ENCODE results near the gene KIRREL3. TPM values are rescaled to one million over a fixed set of nuclear protein-coding genes. Genes with fewer than 3 reads are reported as not detected.

KIRREL3 gene
- total and polyA plus RNA-seq, 9 of the 15 experiments (the other 6 are each of a cell fraction or from before 2014, with no cell fraction given) = 0.04 to 0.10 TPM; not detected in 7

DNA sequence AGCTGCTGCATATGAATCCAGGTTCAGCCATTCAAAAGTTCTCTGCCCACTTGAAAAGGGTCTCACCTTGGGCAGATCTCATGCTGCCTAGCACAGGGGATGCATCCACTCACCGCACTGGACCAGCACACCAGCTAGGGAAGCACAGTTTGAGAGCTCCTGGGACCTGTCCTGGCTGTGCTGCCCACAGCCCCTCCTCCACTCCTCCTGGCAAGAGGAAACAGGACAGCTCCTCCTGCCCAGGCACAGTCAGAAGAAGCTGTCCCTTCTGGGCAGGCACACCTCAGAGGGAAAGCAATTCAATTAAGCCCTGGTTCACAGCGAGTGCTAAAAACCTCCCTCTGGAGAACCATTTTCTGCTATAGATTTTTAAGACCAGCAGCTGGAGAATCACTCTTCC lies 498.4 kb downstream of the KIRREL3 start:
- CTCF ChIA-PET (ENCODE audit: low intra/inter-chr PET ratio) = no interaction called here
- H3K79me2 ChIP-seq (ENCODE audit: control insufficient read depth, insufficient read depth, low read length) = no peaks in the 10 kb centered on the region
- no peak overlapping the region for H2AFZ ChIP-seq (ENCODE audit: low read depth, low read length)
- peaks cover 9 to 43% of the 10 kb centered on the region in 2 experiments; a peak in 4 of 5 replicates for H3K27me3 ChIP-seq (ENCODE audit: control insufficient read depth in 2 of 2, insufficient read depth in 2 of 2, low read length in 2 of 2)
- H3K4me3 ChIP-seq = no peak overlapping the region
- BruUV-seq (replicated peaks) = no TSS peak
- DNase-seq (ENCODE audit: extremely low read depth in 1 of 4, low spot score in 3 of 4) (no peak), FAIRE-seq (no peak), ATAC-seq (no peak)
- no peaks in the 10 kb centered on the region for H3K9me1 ChIP-seq (ENCODE audit: control insufficient read depth, insufficient read depth, low read length)
- H3K27ac ChIP-seq (ENCODE audit: extremely low read depth, low read depth, low read length) = no peak overlapping the region
- WGBS (ENCODE audit: insufficient coverage, low coverage, missing lambda C conversion rate) = 0% methylated on average over 2 of the region's 2 CpGs
- H3K4me2 ChIP-seq (ENCODE audit: insufficient read depth, low read length) = no peak overlapping the region
- POLR2A ChIA-PET = interaction anchor here (1.3 kb wide), 1 partner anchor 22 kb away, joined by 3 read pairs; no protein-coding TSS in a partner anchor
- H3K4me1 ChIP-seq (replicated peaks in 1 of 2; ENCODE audit: control insufficient read depth in 2 of 2, insufficient read depth in 2 of 2, low read length in 2 of 2) = no peaks in the 10 kb centered on the region
- no peaks in the 10 kb centered on the region for H4K20me1 ChIP-seq (replicated peaks; ENCODE audit: control insufficient read depth, insufficient read depth, low read length)
- in situ Hi-C loops (cut with MboI) (no loop called here), intact Hi-C loops (cut with micrococcal nuclease) (no loop called here)
- TF ChIP-seq ZNF551 (CRISPR knock-in tag; IDR thresholded peaks at IDR 0.05) (no peak), HOXB6 (CRISPR knock-in tag; IDR thresholded peaks at IDR 0.05; ENCODE audit: borderline replicate concordance) (no peak), ZBTB17 (CRISPR knock-in tag; IDR thresholded peaks at IDR 0.05) (no peak), ETV1 (tag; conservative IDR thresholded peaks at IDR 0.05; ENCODE audit: low read depth) (no peak), RBM25 (IDR thresholded peaks at IDR 0.05; ENCODE audit: low read depth, low read length, severe bottlenecking) (no peak), NBN (IDR thresholded peaks at IDR 0.05; ENCODE audit: low read depth) (no peak), CXXC5 (CRISPR knock-in tag; IDR thresholded peaks at IDR 0.05) (no peak), CHD4 (IDR thresholded peaks at IDR 0.05; ENCODE audit: insufficient read depth, insufficient replicate concordance, low read depth, low read length, poor library complexity, severe bottlenecking) (no peak), YBX1 (IDR thresholded peaks at IDR 0.05) (no peak), FOSL1 (tag; conservative IDR thresholded peaks at IDR 0.05) (no peak)
- TF ChIP-seq, protein P1, sequence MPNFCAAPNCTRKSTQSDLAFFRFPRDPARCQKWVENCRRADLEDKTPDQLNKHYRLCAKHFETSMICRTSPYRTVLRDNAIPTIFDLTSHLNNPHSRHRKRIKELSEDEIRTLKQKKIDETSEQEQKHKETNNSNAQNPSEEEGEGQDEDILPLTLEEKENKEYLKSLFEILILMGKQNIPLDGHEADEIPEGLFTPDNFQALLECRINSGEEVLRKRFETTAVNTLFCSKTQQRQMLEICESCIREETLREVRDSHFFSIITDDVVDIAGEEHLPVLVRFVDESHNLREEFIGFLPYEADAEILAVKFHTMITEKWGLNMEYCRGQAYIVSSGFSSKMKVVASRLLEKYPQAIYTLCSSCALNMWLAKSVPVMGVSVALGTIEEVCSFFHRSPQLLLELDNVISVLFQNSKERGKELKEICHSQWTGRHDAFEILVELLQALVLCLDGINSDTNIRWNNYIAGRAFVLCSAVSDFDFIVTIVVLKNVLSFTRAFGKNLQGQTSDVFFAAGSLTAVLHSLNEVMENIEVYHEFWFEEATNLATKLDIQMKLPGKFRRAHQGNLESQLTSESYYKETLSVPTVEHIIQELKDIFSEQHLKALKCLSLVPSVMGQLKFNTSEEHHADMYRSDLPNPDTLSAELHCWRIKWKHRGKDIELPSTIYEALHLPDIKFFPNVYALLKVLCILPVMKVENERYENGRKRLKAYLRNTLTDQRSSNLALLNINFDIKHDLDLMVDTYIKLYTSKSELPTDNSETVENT (CRISPR knock-in tag; IDR thresholded peaks at IDR 0.05) = no peak
- TF ChIP-seq, protein P2, sequence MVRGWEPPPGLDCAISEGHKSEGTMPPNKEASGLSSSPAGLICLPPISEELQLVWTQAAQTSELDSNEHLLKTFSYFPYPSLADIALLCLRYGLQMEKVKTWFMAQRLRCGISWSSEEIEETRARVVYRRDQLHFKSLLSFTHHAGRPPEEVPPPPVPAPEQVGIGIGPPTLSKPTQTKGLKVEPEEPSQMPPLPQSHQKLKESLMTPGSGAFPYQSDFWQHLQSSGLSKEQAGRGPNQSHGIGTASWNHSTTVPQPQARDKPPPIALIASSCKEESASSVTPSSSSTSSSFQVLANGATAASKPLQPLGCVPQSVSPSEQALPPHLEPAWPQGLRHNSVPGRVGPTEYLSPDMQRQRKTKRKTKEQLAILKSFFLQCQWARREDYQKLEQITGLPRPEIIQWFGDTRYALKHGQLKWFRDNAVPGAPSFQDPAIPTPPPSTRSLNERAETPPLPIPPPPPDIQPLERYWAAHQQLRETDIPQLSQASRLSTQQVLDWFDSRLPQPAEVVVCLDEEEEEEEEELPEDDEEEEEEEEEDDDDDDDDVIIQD (CRISPR knock-in tag; IDR thresholded peaks at IDR 0.05) = no peak
- no peaks in the 10 kb centered on the region for H3K36me3 ChIP-seq (ENCODE audit: control insufficient read depth, insufficient read depth, low read length)
- no peak overlapping the region for H3K9ac ChIP-seq (ENCODE audit: insufficient read depth in 1 of 2, low read depth in 2 of 2, low read length in 2 of 2)
- no peaks in the 10 kb centered on the region for H3K9me3 ChIP-seq (replicated peaks; ENCODE audit: control insufficient read depth, insufficient read depth, low read depth, low read length)

Data from K562 (cell line).